Fibroblast of the conjunctiva (primary cell): ENCODE data around the gene ITGB8.
"Not testable (repeated sequence)": the region's sequence is repeated elsewhere in the genome, so short reads cannot be mapped to it uniquely, and the experiment has no call there.

ENCODE experiments used
- DNase-seq: peaks from one replicate; pipeline ENCODE4 v3.0.0-alpha.2; 2010; ENCODE audit warnings: low read depth

ITGB8 gene

GRCh38 chr7:20385126-20385525 is 54.4 kb downstream of the ITGB8 start:
- DNase-seq: no peak

DNA sequence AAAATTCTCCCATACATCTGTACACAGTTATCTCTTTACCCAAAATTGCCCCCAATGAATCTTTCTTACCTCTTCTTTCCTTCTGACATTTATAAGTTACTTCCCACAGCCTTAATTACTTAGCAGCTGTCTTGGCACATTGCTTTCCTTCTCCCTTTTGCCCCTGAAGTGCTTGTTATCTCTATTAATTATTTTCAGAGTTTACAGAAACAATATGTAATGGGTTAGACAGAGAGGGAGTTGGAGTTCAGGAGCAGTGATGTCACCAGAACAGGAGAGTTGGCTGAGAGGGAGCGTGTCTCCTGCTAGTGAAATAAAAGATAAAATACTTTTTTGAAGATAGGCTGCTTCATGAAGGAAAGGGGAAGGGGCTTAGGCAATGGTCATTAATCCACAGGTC is 57.4 kb downstream of the ITGB8 start:
- DNase-seq: no peak

DNA sequence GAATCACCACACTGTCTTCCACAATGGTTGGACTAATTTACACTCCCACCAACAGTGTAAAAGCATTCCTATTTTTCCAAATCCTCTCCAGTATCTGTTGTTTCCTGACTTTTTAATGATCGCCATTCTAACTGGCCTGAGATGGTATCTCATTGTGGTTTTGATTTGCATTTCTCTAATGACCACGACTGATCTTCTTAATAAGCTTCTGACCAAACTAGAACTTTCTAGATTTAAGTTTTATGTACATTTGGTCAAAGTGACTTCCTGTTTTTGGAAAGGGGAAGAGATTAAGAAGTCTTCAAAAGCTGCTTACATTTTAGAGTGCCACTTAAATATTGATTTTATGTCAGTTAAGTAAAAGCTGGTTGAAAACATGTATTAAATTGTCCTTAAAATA is 58.5 kb downstream of the ITGB8 start:
- not testable (repeated sequence) for DNase-seq

DNA sequence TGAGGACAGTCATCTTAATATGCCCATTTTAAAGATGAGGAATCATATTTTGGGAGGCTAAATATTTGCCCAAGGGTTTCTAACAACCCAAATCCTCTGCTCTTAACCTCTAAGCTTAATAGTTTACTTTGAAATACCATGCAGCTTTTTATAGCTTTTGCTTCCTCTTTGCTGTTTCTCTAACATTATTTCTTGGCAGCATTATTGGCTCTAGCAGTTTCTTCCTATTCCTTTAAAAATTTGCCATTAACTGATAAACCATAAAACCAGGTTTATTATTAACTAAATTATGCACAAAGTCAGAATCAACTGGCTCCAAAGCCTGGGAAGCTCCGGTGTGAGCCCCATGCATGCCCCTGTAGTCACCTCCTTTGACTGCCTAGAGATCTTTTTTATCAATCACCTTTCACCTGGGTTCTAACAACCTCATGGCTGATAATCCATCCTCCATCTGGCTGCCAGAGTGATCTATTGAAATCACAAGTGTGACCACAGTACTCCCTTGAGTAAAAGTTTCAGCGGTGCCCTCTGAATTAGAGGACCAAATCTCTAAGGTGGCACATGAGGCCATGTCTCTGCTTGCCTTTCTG is 62.4 kb downstream of the ITGB8 start:
- DNase-seq: no peak

DNA sequence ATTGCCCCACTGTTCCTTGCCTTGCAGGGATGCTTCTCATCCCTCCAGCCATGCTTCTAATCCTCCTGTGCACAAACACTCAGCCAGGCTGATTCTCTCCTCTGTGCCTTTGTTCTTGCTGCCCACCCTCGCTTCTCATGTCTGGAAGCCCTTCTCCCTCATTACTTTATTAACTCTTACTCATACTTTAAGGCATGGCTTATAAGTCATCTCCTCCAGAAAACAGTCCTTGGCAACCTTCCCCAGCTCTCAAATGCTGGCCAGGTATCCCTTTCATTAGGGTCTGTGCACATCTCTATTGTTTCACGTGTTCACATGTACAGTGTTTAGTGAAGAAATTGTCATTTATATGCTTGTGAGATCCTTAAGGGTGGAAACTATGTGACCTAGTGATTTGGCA is 62.9 kb downstream of the ITGB8 start:
- no peak for DNase-seq

- no peak for DNase-seq
Measured at GRCh38 chr7:20394284-20394683, 63.6 kb downstream of the ITGB8 start.

GRCh38 chr7:20395104-20395503 is 64.4 kb downstream of the ITGB8 start:
- DNase-seq: no peak

- no peak for DNase-seq
Measured at GRCh38 chr7:20395511-20395910, 64.8 kb downstream of the ITGB8 start.

- DNase-seq: no peak
Measured at GRCh38 chr7:20399521-20399920, 68.8 kb downstream of the ITGB8 start.

DNA sequence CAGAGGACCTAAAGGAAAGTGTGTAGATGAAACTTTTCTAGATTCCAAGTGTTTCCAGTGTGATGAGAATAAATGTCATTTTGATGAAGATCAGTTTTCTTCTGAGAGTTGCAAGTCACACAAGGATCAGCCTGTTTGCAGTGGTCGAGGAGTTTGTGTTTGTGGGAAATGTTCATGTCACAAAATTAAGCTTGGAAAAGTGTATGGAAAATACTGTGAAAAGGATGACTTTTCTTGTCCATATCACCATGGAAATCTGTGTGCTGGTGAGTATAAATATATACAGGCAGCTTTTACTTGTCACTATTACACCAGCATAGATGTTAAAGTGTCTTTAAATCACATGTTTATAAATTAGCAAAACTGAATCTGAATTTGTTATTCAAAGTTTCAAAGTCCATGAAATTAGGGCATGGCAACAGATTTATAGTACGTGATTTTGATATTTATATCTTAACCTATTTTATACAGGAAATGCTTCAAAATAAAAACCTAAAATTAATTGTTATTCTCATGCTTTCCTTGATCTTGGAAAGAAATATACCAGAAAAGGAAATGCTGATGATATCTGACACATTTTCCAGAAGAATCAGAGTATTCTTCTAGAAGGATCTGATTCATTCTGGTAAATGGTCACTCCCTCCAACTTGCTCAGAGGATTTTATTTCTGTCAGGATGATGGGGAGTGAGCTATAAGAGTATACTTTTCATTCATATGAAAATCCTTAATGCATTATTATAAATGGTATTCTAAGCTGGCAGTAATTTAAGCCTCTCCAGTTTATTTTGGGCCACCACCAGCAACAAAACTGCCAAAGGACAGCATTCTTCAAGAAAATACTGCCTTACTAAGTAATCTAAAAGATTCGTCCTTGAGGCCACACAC is 71.4 kb downstream of the ITGB8 start:
- no peak for DNase-seq

- no peak for DNase-seq
Measured at GRCh38 chr7:20402747-20403230, 72.1 kb downstream of the ITGB8 start.

DNA sequence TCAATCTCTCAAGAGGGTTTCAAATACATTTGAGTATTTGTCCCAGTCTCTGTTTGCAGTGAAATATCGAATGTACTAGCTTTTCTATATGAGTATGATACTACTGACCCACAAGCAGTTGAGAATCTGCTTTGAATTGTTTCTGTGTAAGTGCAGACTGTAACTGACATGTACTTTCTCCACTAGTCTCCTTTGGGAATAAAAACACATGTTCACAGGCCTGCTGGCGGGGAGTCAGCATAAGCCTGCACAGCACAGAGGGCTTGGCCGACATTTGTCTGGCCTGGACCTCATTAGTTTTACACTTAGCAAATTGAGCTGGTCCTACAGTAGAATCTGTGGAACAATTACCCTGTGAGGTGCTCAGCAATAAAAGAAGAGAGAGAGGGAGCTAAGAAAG is 72.6 kb downstream of the ITGB8 start:
- peak; percentile 76 for DNase-seq

- DNase-seq: no peak
Measured at GRCh38 chr7:20404320-20404719, 73.6 kb downstream of the ITGB8 start.

DNA sequence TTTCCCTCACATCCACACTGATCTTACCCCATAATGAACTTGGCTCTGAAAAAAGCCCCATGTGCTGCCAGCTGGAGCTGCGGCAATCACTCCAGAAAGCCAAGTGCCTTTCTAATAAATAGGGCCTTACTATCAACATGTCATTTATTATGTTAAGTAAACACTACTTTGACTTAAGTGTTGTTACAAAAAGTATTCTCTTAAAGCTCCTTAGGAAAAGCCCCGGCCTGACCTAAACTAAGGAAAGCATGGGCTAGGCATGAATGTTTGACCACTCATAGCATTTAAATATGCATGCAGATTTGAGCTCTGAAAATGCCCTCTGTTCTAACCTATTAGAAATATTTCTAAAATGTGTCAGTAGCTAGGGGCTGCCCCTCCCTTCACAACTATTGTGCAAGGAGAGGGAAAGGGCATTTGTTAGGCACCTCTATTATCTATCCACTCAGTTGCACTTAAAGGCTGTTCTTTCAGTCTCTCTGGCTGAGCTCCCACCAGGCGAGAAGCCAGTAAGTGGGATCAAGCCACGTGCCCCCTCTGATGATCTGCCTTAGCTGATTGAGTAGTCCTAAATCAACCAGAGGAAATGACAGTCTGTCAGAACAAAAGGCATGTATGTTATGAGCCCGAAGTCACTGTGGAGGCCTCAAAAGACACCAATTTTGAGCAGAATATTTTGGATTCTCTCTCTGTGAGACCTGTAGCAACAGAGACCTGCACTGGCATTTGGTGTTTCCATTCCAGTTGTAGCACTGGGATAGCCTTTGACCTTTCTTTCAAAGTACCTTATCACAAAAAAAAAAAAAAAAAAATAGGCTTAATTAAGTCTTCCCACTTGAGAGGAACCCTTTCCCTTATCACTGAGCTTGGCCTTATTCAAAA is 77.1 kb downstream of the ITGB8 start:
- peak; percentile 43 for DNase-seq

DNA sequence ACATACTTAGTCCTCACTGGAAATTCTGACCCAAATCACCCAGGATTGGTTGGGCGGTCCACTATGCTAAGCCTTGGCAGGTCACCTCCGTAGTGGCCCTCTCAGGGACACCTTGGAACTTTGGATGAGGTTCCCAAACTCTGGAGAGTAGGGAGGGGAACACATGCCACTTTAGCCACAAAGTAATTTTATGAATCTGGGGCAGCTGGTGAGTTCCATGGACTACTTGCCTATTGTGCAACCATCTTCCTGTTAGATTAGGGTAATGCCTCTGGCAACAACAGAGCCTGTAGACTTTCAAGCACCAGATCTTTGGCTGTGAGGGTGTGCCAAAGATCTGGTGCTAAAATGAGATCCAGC is 77.7 kb downstream of the ITGB8 start:
- DNase-seq: no peak

- DNase-seq: no peak
Measured at GRCh38 chr7:20409961-20410360, 79.3 kb downstream of the ITGB8 start.

DNA sequence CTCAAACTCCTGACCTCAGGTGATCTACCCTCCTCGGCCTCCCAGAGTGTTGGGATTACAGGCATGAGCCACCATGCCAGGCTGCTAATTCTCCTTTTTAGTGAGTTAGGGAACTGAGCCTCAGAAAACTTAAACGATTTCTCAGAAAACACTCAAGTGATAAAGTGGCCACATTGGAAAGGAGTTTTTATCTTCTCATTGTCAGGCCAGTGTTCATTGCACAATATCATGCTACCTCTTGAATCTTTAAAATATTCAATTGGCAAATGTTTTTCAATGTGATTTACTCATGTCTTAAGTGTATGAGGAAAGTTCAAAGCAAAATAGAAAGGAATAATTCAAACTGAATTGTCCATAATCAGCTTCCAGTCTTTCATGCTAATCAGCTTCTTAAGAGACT is 80.7 kb downstream of the ITGB8 start:
- DNase-seq: no peak

GRCh38 chr7:20412032-20412431 is 81.3 kb downstream of the ITGB8 start:
- DNase-seq: no peak

GRCh38 chr7:20417260-20417659 is 86.6 kb downstream of the ITGB8 start:
- DNase-seq: no peak

DNA sequence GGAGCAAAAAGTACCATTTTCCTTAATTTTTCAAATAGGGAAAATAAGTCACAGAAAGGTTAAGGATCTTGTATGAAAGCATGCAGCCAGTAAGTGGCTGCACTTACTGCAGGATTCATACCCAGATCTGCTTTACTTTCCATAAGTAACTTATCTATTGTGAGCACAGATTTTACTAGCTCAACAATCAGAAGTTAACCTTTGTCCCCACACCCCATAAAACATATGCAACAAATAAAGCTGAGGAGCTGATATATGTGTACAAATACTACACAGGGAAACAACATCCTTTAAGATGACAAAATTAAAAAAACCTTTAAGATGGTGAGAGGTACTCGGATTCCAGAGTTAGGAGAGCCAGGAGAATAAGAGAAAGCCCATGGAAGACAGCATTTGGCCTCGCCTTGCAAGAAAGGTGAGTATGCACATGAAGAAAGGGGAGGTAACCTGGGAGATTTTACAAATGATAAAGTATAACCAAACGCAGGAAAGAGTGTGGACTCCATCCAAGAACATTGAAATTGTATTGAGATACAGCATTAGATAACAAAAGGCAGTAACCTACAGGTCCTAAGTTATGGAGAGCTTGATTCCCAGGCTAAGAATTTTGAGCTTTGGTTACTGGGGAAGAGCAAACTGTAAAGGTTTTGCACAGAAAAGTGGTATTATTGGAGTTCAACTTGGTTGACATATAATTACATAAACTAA is 87.1 kb downstream of the ITGB8 start:
- DNase-seq: no peak

- no peak for DNase-seq
Measured at GRCh38 chr7:20424500-20424899, 93.8 kb downstream of the ITGB8 start.

- no peak for DNase-seq
Measured at GRCh38 chr7:20430664-20431063, 100.0 kb downstream of the ITGB8 start.
